K562 (cell line): ENCODE measurements around the gene TMEM141. TPM values are rescaled to one million over a fixed set of nuclear protein-coding genes. Genes with fewer than 3 reads are reported as not detected.
A peak's percentile ranks its signal among the peaks of the same experiment; 100 is the strongest.

Source experiments
- ATAC-seq: fragments of 200-7000 bp; cut with Tn5 transposase; 3 replicates; pipeline ENCODE4 v1.9.1; 2020; ENCODE audit warnings: moderate library complexity
- BruUV-seq: library from RNA; stranded (reverse); fragments of 400-500 nt; replicated peaks from 2 replicates; lab custom pipeline; 2021; lab: Mats Ljungman, UMichigan
- CTCF ChIA-PET: fragments of 300-600 bp; formaldehyde crosslinking; extraction: SDS; loops from one replicate; lab custom pipeline; 2021; ENCODE audit warnings: low intra/inter-chr PET ratio; lab: Yijun Ruan, JAX
- POLR2A ChIA-PET: fragments of 300-600, 350-650 bp; sonication (Branson Sonifier 250); formaldehyde crosslinking; extraction: SDS; loops from one replicate; lab custom pipeline; 2021; ENCODE audit warnings: antibody characterized with exemption, inconsistent platforms; lab: Yijun Ruan, JAX
- DNase-seq, 4 experiments: peaks; one replicate each; pipeline versions ENCODE4 v3.0.0 to v3.0.0-alpha.2; 2011 to 2018; ENCODE audit warnings: low spot score in 3 of 4, mixed read lengths in 3 of 4; ENCODE audit errors: extremely low read depth in 1 of 4
- FAIRE-seq: peaks from 2 replicates; lab custom pipeline; 2011; peaks lifted over from hg19 to GRCh38; lab: Jason Lieb, UNC
- H2AFZ ChIP-seq: 2 replicates; pipeline ENCODE4 v1.6.0; 2011; ENCODE audit warnings: low read depth, low read length, control low read depth, inconsistent platforms
- H3K27ac ChIP-seq: fragments of 200-600 bp; 3 replicates; pipeline ENCODE4 v1.8.0; 2011; ENCODE audit warnings: low read depth, mild to moderate bottlenecking, control low read depth, inconsistent platforms, low read length, moderate library complexity, mixed read lengths; ENCODE audit errors: extremely low read depth
- H3K27me3 ChIP-seq, 2 experiments: fragments of 300-600 bp in 1 of 2; 2 replicates in 1 of 2; 3 replicates in 1 of 2; pipeline versions ENCODE4 v1.6.0 to v1.8.0; 2011; ENCODE audit warnings: inconsistent platforms in 2 of 2, low read length in 2 of 2, mild to moderate bottlenecking in 1 of 2, mixed read lengths in 1 of 2, moderate library complexity in 1 of 2; ENCODE audit not compliant: control insufficient read depth in 2 of 2, insufficient read depth in 2 of 2
- H3K36me3 ChIP-seq: fragments of 300-600 bp; 3 replicates; pipeline ENCODE4 v1.8.0; 2011; ENCODE audit warnings: mild to moderate bottlenecking, low read length, inconsistent platforms; ENCODE audit not compliant: control insufficient read depth, insufficient read depth
- H3K4me1 ChIP-seq, 2 experiments: fragments of 200-600 bp in 1 of 2; replicated peaks in 1 of 2; 2 replicates in 1 of 2; 3 replicates in 1 of 2; pipeline versions ENCODE4 v1.5.1 to v1.8.0; 2011; ENCODE audit warnings: inconsistent platforms in 2 of 2, low read length in 2 of 2, mild to moderate bottlenecking in 1 of 2, mixed read lengths in 1 of 2, moderate library complexity in 1 of 2; ENCODE audit not compliant: control insufficient read depth in 2 of 2, insufficient read depth in 2 of 2
- H3K4me2 ChIP-seq: 2 replicates; pipeline ENCODE4 v1.6.1; 2011; ENCODE audit warnings: low read length, control low read depth, inconsistent platforms, mixed read lengths; ENCODE audit not compliant: insufficient read depth
- H3K4me3 ChIP-seq: fragments of 200-600 bp; sonication (generic), shearing (Covaris generic); 2 replicates; pipeline ENCODE4 v1.5.1; 2016; ENCODE audit warnings: control low read depth, inconsistent platforms
- H3K79me2 ChIP-seq: fragments of 200-600 bp; 3 replicates; pipeline ENCODE4 v1.8.0; 2011; ENCODE audit warnings: low read length, inconsistent platforms; ENCODE audit not compliant: control insufficient read depth, insufficient read depth
- H3K9ac ChIP-seq, 2 experiments: 2 replicates each; pipeline versions ENCODE4 v1.6.0 to v1.6.1; 2011; ENCODE audit warnings: low read depth in 2 of 2, low read length in 2 of 2, control low read depth in 1 of 2, inconsistent platforms in 1 of 2, mild to moderate bottlenecking in 1 of 2, mixed read lengths in 1 of 2; ENCODE audit not compliant: insufficient read depth in 1 of 2
- H3K9me1 ChIP-seq: one replicate; pipeline ENCODE4 v1.6.0; 2011; ENCODE audit warnings: inconsistent platforms, mild to moderate bottlenecking, low read length, moderate library complexity; ENCODE audit not compliant: control insufficient read depth, insufficient read depth
- H3K9me3 ChIP-seq: replicated peaks from 2 replicates; pipeline ENCODE4 v1.5.1; 2011; ENCODE audit warnings: low read depth, low read length, inconsistent platforms; ENCODE audit not compliant: control insufficient read depth, insufficient read depth
- H4K20me1 ChIP-seq: replicated peaks from 2 replicates; pipeline ENCODE4 v1.6.1; 2011; ENCODE audit warnings: low read length, inconsistent platforms, mixed read lengths; ENCODE audit not compliant: control insufficient read depth, insufficient read depth
- ATF3 ChIP-seq, 2 experiments: fragments of 450-650 bp in 1 of 2; sonication (generic) in 1 of 2; formaldehyde crosslinking in 1 of 2; IDR thresholded peaks in 1 of 2; conservative IDR thresholded peaks in 1 of 2; 2 replicates each; pipeline versions ENCODE4 v1.6.1 to v1.8.1; 2016 to 2023; ENCODE audit warnings: mild to moderate bottlenecking in 2 of 2, moderate library complexity in 2 of 2, inconsistent platforms in 1 of 2, missing genetic modification reagents in 1 of 2
- ZNF282 ChIP-seq: sonication (generic); formaldehyde crosslinking; IDR thresholded peaks from 2 replicates; pipeline ENCODE4 v1.8.1; 2023; ENCODE audit warnings: missing genetic modification reagents
- WGBS: fragments of 100-300 bp; shearing (Covaris generic); methylation state at CpG from one replicate; pipeline ENCODE4 v1.1.6; 2016; ENCODE audit warnings: low coverage, mixed read lengths; ENCODE audit not compliant: insufficient coverage; ENCODE audit errors: missing lambda C conversion rate; 5-methylcytosine and 5-hydroxymethylcytosine counted together
- in situ Hi-C: fragments of 300-500 bp; cut with MboI; formaldehyde crosslinking; loops from 4 replicates; pipeline ENCODE4 v1.15.0; 2018; ENCODE audit warnings: inconsistent platforms, mixed read lengths
- intact Hi-C: fragments of 100-400 bp; cut with micrococcal nuclease; formaldehyde crosslinking; loops from 2 replicates; pipeline ENCODE4 v1.14.2; 2022
- polyA plus RNA-seq, 8 experiments: library from polyadenylated mRNA; depleted of rRNA in 4 of 8; stranded (reverse) in 5 of 8; unstranded in 3 of 8; fragments of >200 nt; fragmentation: Nextera tagmentation in 2 of 8; fragmentation: Illumina TruSeq in 1 of 8; extraction: Ambion mirVana in 2 of 8; extraction: Trizol in 1 of 8; gene quantifications; 2 replicates each; pipeline versions ENCODE4 v1.2.1 to v1.2.3, GENCODE V29; 2011 to 2014; ENCODE audit warnings: inconsistent platforms in 1 of 8, missing spikeins in 1 of 8
- total RNA-seq, 7 experiments: library from RNA; depleted of rRNA in 6 of 7; stranded (reverse); fragments of >200 nt in 6 of 7; fragmentation: Illumina TruSeq in 2 of 7; extraction: Trizol in 2 of 7; gene quantifications; 2 replicates each; pipeline versions ENCODE4 v1.2.1 to v1.2.3, GENCODE V29; 2011 to 2021; ENCODE audit warnings: low replicate concordance in 1 of 7

Gene TMEM141
- total and polyA plus RNA-seq, 9 of the 15 experiments (the other 6 are each of a cell fraction or from before 2014, with no cell fraction given): 21.5 to 123 (median 74.8) TPM

- Histone ChIP-seq H3K4me2 (peak within 1 kb of the TSS; percentile 58), H3K4me1 (peaks cover 16 to 68% of the 10 kb centered on the region in 2 experiments; a peak in 4 of 5 replicates), H4K20me1 (no peaks in the 10 kb centered on the region), H3K9me3 (no peaks in the 10 kb centered on the region), H3K9me1 (no peaks in the 10 kb centered on the region), H3K9ac (peak within 1 kb of the TSS in 1 of 2 experiments; percentile 83; a peak in 2 of 4 replicates), H3K27ac (no peak within 1 kb of the TSS), H3K79me2 (no peaks in the 10 kb centered on the region), H3K4me3 (no peak within 1 kb of the TSS), H2AFZ (peak within 1 kb of the TSS; percentile 80), H3K27me3 (peaks cover 0 to 5% of the 10 kb centered on the region in 2 experiments; a peak in 1 of 5 replicates), H3K36me3 (no peaks in the 10 kb centered on the region)
- TF ChIP-seq ATF3 (IDR thresholded peaks at IDR 0.05) (peak; percentile 34), ATF3 (CRISPR knock-in tag; conservative IDR thresholded peaks at IDR 0.05) (no peak), ZNF282 (CRISPR knock-in tag) (no peak)
- 75% methylated on average over 14 of the region's 14 CpGs for WGBS
- CTCF ChIA-PET: interaction anchor here (0.7 kb wide), 1 partner anchor 20 kb away, joined by 3 read pairs; no protein-coding TSS in a partner anchor
- BruUV-seq: no TSS peak
- DNase-seq (no peak), ATAC-seq (no peak), FAIRE-seq (no peak)
- POLR2A ChIA-PET: interaction anchor here (1.5 kb wide), 1 partner anchor 38 kb away, joined by 4 read pairs; no protein-coding TSS in a partner anchor
- intact Hi-C loops (no loop called here), in situ Hi-C loops (no loop called here)
These were observed 26.7 kb upstream of the TMEM141 start, which contains the start of gene LCN15 for GRCh38 chr9:136764301-136764891. Gene LCN15, minus strand, starts transcription at chr9:136764518. Its CDS starts 30 bp downstream, at chr9:136764488.
